Neuronal stem cell (in vitro differentiated cells): ENCODE data around the gene GRID1.

Experiments
- DNase-seq: peaks from one replicate; pipeline ENCODE4 v3.0.0-alpha.2; 2013; ENCODE audit warnings: low spot score
- H2AFZ ChIP-seq: one replicate; pipeline ENCODE4 v1.6.1; 2013; ENCODE audit warnings: mild to moderate bottlenecking, low read length, inconsistent platforms
- H2AK5ac ChIP-seq: 2 replicates; pipeline ENCODE4 v1.6.1; 2013; ENCODE audit warnings: low read depth, mild to moderate bottlenecking, inconsistent platforms, low read length, moderate library complexity, mixed read lengths
- H2BK120ac ChIP-seq: 2 replicates; pipeline ENCODE4 v1.6.1; 2013; ENCODE audit warnings: low read depth, mild to moderate bottlenecking, inconsistent platforms, low read length, moderate library complexity, mixed read lengths
- H2BK12ac ChIP-seq: one replicate; pipeline ENCODE4 v1.6.1; 2013; ENCODE audit warnings: low read length, inconsistent platforms
- H2BK15ac ChIP-seq: 2 replicates; pipeline ENCODE4 v1.6.1; 2013; ENCODE audit warnings: mild to moderate bottlenecking, low read length, inconsistent platforms, mixed read lengths
- H2BK5ac ChIP-seq: one replicate; pipeline ENCODE4 v1.6.1; 2013; ENCODE audit warnings: inconsistent platforms, mild to moderate bottlenecking, low read length, moderate library complexity
- H3K14ac ChIP-seq: one replicate; pipeline ENCODE4 v1.6.1; 2013; ENCODE audit warnings: low read length, inconsistent platforms
- H3K18ac ChIP-seq: 2 replicates; pipeline ENCODE4 v1.6.1; 2013; ENCODE audit warnings: low read length, inconsistent platforms
- H3K23ac ChIP-seq: 2 replicates; pipeline ENCODE4 v1.6.1; 2013; ENCODE audit warnings: low read depth, mild to moderate bottlenecking, mixed read lengths, low read length, inconsistent platforms; ENCODE audit not compliant: poor library complexity
- H3K27ac ChIP-seq: replicated peaks from 3 replicates; pipeline ENCODE4 v1.5.1; 2013; ENCODE audit warnings: low read length, inconsistent platforms
- H3K27me3 ChIP-seq, 3 experiments: 2 replicates each; pipeline ENCODE4 v1.6.1; 2013; ENCODE audit warnings: low read length in 3 of 3, mild to moderate bottlenecking in 2 of 3, inconsistent platforms in 1 of 3, low read depth in 1 of 3, mixed read lengths in 1 of 3, moderate library complexity in 1 of 3; ENCODE audit not compliant: control insufficient read depth in 3 of 3, insufficient read depth in 3 of 3
- H3K36me3 ChIP-seq, 2 donors: replicated peaks in 1 of 2; 2 replicates each; pipeline ENCODE4 v1.6.1; 2013; ENCODE audit warnings: low read length in 2 of 2; ENCODE audit not compliant: control insufficient read depth in 2 of 2, insufficient read depth in 2 of 2
- H3K4ac ChIP-seq: 2 replicates; pipeline ENCODE4 v1.6.1; 2013; ENCODE audit warnings: inconsistent platforms, mild to moderate bottlenecking, low read length, moderate library complexity
- H3K4me1 ChIP-seq, 2 donors: 1 replicate in 1 of 2; 2 replicates in 1 of 2; pipeline ENCODE4 v1.6.1; 2013; ENCODE audit warnings: low read length in 2 of 2, low read depth in 1 of 2; ENCODE audit not compliant: control insufficient read depth in 2 of 2, insufficient read depth in 1 of 2
- H3K4me2 ChIP-seq: one replicate; pipeline ENCODE4 v1.6.1; 2013; ENCODE audit warnings: mild to moderate bottlenecking, low read length, inconsistent platforms; ENCODE audit not compliant: insufficient read depth, poor library complexity, severe bottlenecking
- H3K4me3 ChIP-seq, 2 donors: 2 replicates each; pipeline ENCODE4 v1.5.1; 2013; ENCODE audit warnings: low read length in 2 of 2, mild to moderate bottlenecking in 2 of 2, inconsistent platforms in 1 of 2, moderate library complexity in 1 of 2
- H3K79me1 ChIP-seq: one replicate; pipeline ENCODE4 v1.6.1; 2013; ENCODE audit warnings: low read depth, mild to moderate bottlenecking, inconsistent platforms, low read length, moderate library complexity
- H3K9ac ChIP-seq: one replicate; pipeline ENCODE4 v1.6.1; 2013; ENCODE audit warnings: mild to moderate bottlenecking, low read depth, low read length, inconsistent platforms; ENCODE audit not compliant: poor library complexity
- H3K9me3 ChIP-seq, 2 donors: replicated peaks in 1 of 2; 2 replicates each; pipeline versions ENCODE3 to v1.6.1; 2013; ENCODE audit warnings: low read length in 2 of 2, mild to moderate bottlenecking in 2 of 2, inconsistent platforms in 1 of 2, low read depth in 1 of 2, mixed read lengths in 1 of 2, moderate library complexity in 1 of 2; ENCODE audit not compliant: control insufficient read depth in 2 of 2, insufficient read depth in 1 of 2
- H4K8ac ChIP-seq: one replicate; pipeline ENCODE4 v1.6.1; 2013; ENCODE audit warnings: low read depth, mild to moderate bottlenecking, inconsistent platforms, low read length, moderate library complexity
- H4K91ac ChIP-seq: one replicate; pipeline ENCODE4 v1.6.1; 2013; ENCODE audit warnings: low read length, low read depth, mild to moderate bottlenecking, inconsistent platforms; ENCODE audit not compliant: poor library complexity
- WGBS, 2 donors: extraction: QIAGEN DNeasy Blood & Tissue Kit; methylation state at CpG; one replicate each; pipeline ENCODE4 v1.1.7; 2013; ENCODE audit warnings: missing lambda C conversion rate in 2 of 2, mixed read lengths in 1 of 2; ENCODE audit not compliant: insufficient read length in 2 of 2, insufficient replicate concordance in 1 of 2; ENCODE audit errors: extremely low coverage in 2 of 2; 5-methylcytosine and 5-hydroxymethylcytosine counted together

GRID1 gene

GRCh38 chr10:85868627-85869499 lies 497.7 kb downstream of the GRID1 start:
- Histone ChIP-seq H2AFZ (no peak overlapping the region), H3K14ac (no peak overlapping the region), H3K27me3 (no peaks in the 10 kb centered on the region), H4K91ac (no peak overlapping the region), H3K27ac (no peak overlapping the region), H3K4me3 (no peak overlapping the region), H4K8ac (no peak overlapping the region), H3K9ac (no peak overlapping the region), H3K4me2 (no peak overlapping the region), H2AK5ac (no peak overlapping the region), H3K23ac (no peak overlapping the region), H3K18ac (no peak overlapping the region), H2BK120ac (no peak overlapping the region), H3K4ac (no peak overlapping the region), H2BK5ac (no peak overlapping the region), H3K36me3 (no peaks in the 10 kb centered on the region), H3K4me1 (peaks cover 0 to 4% of the 10 kb centered on the region in 2 donors), H2BK15ac (no peak overlapping the region), H3K9me3 (peaks cover 0 to 2% of the 10 kb centered on the region in 2 donors), H3K79me1 (no peaks in the 10 kb centered on the region), H2BK12ac (no peak overlapping the region)
- DNase-seq, result no peak
- WGBS, 2 donors, result no CpG with 5 or more reads among the region's 11 CpGs

DNA sequence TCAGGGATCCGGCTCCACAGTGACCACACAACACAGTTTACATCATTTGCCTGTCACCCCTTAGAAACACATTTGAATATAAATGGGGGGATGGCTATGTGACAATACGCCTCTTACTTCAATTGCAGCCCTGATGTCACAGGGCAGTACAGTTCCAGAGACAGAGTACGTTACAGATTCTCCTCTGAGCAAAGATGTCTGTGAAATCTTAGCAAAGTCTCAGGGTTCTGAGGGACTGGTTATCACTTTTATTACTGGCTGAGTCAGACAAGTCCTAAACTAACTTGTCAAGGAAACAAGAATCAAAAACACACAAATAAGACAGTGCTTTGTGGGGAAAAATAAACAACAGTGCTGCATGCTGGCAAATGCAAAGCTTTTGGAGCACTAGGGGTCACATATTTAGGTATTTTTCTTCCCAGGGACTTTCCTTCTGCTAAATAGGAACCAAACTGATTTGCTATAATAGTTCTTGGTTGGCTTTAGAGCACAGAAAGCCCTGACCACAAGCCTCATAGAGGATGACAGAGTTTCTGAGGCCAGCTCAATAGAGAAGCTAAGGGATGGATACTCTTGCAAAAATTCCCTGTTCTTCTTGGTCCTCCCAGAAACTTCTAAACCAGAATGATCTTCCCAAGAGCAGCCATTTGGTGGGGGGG lies 501.6 kb downstream of the GRID1 start:
- Histone ChIP-seq H2BK5ac (no peak overlapping the region), H3K14ac (no peak overlapping the region), H2BK15ac (no peak overlapping the region), H3K79me1 (no peaks in the 10 kb centered on the region), H3K9me3 (peaks cover 0 to 2% of the 10 kb centered on the region in 2 donors), H3K4me3 (no peak overlapping the region), H2AK5ac (no peak overlapping the region), H3K27ac (no peak overlapping the region), H3K23ac (no peak overlapping the region), H4K91ac (no peak overlapping the region), H3K4me2 (no peak overlapping the region), H2BK120ac (no peak overlapping the region), H2BK12ac (no peak overlapping the region), H3K36me3 (no peaks in the 10 kb centered on the region), H3K9ac (no peak overlapping the region), H3K4ac (no peak overlapping the region), H3K4me1 (peaks cover 0 to 9% of the 10 kb centered on the region in 2 donors), H2AFZ (no peak overlapping the region), H3K18ac (no peak overlapping the region), H4K8ac (no peak overlapping the region), H3K27me3 (no peaks in the 10 kb centered on the region)
- no peak for DNase-seq
- WGBS, 2 donors, result no CpG with 5 or more reads among the region's 3 CpGs

- Histone ChIP-seq H2BK15ac (no peak overlapping the region), H3K27me3 (no peaks in the 10 kb centered on the region), H3K9ac (peak overlapping the region; percentile 2), H2BK120ac (no peak overlapping the region), H3K23ac (no peak overlapping the region), H3K27ac (no peak overlapping the region), H3K4me3 (no peak overlapping the region), H3K4me1 (peaks cover 0 to 9% of the 10 kb centered on the region in 2 donors), H2BK12ac (no peak overlapping the region), H2AK5ac (no peak overlapping the region), H3K9me3 (peaks cover 0 to 2% of the 10 kb centered on the region in 2 donors), H2BK5ac (no peak overlapping the region), H4K8ac (no peak overlapping the region), H3K36me3 (no peaks in the 10 kb centered on the region), H3K79me1 (no peaks in the 10 kb centered on the region), H4K91ac (no peak overlapping the region), H3K14ac (no peak overlapping the region), H3K4ac (no peak overlapping the region), H2AFZ (no peak overlapping the region), H3K18ac (no peak overlapping the region), H3K4me2 (no peak overlapping the region)
- no CpG with 5 or more reads among the region's 5 CpGs for whole genome bisulfite sequencing, 2 donors
- no peak for DNase-seq
Observed at GRCh38 chr10:85864173-85864549, 502.4 kb downstream of the GRID1 start.
